ENCODE results near the gene UHRF2. TPM values are rescaled to one million over a fixed set of nuclear protein-coding genes. Genes with fewer than 3 reads are reported as not detected.

Gene UHRF2
- total RNA-seq, 1 experiment from 2014 or later, result 40.6 TPM

GRCh38 chr9:6449086-6449485 is 36.1 kb downstream of the UHRF2 start (continued):
- TF ChIP-seq TCF7L2 (IDR thresholded peaks at IDR 0.05; ENCODE audit: borderline replicate concordance, extremely low read depth, insufficient read depth, insufficient read length) (no peak), EZH2phosphoT487 (IDR thresholded peaks at IDR 0.05; ENCODE audit: borderline replicate concordance) (no peak), SP1 (IDR thresholded peaks at IDR 0.05; ENCODE audit: low read depth) (no peak), JUND (IDR thresholded peaks at IDR 0.05) (no peak), ELF1 (IDR thresholded peaks at IDR 0.05; ENCODE audit: borderline replicate concordance, low read depth) (no peak), POLR2A (IDR thresholded peaks at IDR 0.05; ENCODE audit: borderline replicate concordance, extremely low read depth, insufficient read depth, insufficient read length) (no peak), MAX (IDR thresholded peaks at IDR 0.05) (no peak), ZNF274 (IDR thresholded peaks at IDR 0.05; ENCODE audit: low read depth, low read length) (no peak)

GRCh38 chr9:6449645-6450044 is 36.6 kb downstream of the UHRF2 start:
- no peaks in the 10 kb centered on the region for H3K4me1 ChIP-seq (ENCODE audit: control insufficient read depth in 1 of 2, insufficient read depth in 2 of 2, low read length in 2 of 2)
- H3K4me3 ChIP-seq (replicated peaks in 1 of 2; ENCODE audit: low read depth in 1 of 2, low read length in 2 of 2), result no peak overlapping the region
- no peak overlapping the region for H3K27ac ChIP-seq (ENCODE audit: low read depth, low read length)
- H3K9ac ChIP-seq (ENCODE audit: low read length), result no peak overlapping the region
- DNase-seq (ENCODE audit: low read depth, low spot score), result no peak
- no peak for TF ChIP-seq JUND (IDR thresholded peaks at IDR 0.05)
- no peak for TF ChIP-seq YY1 (IDR thresholded peaks at IDR 0.05; ENCODE audit: extremely low read depth, insufficient replicate concordance, low read depth, low read length)
- no peak for TF ChIP-seq SRF (IDR thresholded peaks at IDR 0.05; ENCODE audit: low read depth)
- TF ChIP-seq ZFX (IDR thresholded peaks at IDR 0.05), result no peak
- TF ChIP-seq FOSL1 (IDR thresholded peaks at IDR 0.05; ENCODE audit: low read depth), result no peak
- no peak for TF ChIP-seq CBX3 (IDR thresholded peaks at IDR 0.05; ENCODE audit: low read depth)
- H3K9me3 ChIP-seq (ENCODE audit: control insufficient read depth in 1 of 2, insufficient read depth in 1 of 2, low read depth in 1 of 2, low read length in 2 of 2), result no peaks in the 10 kb centered on the region
- no peaks in the 10 kb centered on the region for H3K27me3 ChIP-seq (ENCODE audit: insufficient read depth, low read length)
- H3K4me2 ChIP-seq (ENCODE audit: low read length), result no peak overlapping the region
- H4K20me1 ChIP-seq (ENCODE audit: insufficient read depth), result no peaks in the 10 kb centered on the region
- BruUV-seq (replicated peaks), result no TSS peak
- ATAC-seq, result no peak
- no peak overlapping the region for H2AFZ ChIP-seq (ENCODE audit: low read depth, low read length, poor library complexity, severe bottlenecking)
- ChIA-PET RAD21 (ENCODE audit: low non-redundant PET in 1 of 2, low total read pairs in 2 of 2, uncharacterized antibody in 2 of 2, unreplicated experiment in 2 of 2) (no interaction called here), POLR2A (no interaction called here), CTCF (no interaction called here)
- H3K9me2 ChIP-seq (ENCODE audit: insufficient read depth), result no peaks in the 10 kb centered on the region
- no peaks in the 10 kb centered on the region for H3K36me3 ChIP-seq (ENCODE audit: control insufficient read depth in 1 of 2, insufficient read depth in 2 of 2, low read length in 2 of 2)
- intact Hi-C loops (cut with micrococcal nuclease), result no loop called here
- H3K79me2 ChIP-seq (ENCODE audit: insufficient read depth, low read length), result peaks cover 91% of the 10 kb centered on the region
